ENCODE results near the gene PPBP.

DNA sequence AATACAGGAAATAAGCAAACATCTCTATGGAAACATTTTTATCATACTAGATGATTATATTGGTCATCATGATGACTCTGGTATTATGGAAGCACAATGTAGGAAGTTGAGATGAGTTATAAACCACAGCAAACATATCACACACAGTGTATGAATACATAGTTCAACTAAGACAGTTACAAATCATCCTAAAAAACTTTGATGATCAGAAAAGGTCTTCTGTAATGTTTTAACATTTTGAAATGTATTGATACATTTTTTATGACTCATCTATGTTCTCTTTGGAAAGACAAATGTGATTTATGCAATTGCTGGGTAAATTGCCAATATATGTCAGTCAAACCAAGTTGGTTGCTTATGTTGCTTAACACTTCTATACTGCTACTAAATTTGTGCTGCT, 45.7 kb upstream of the PPBP start:
- no peak for TF ChIP-seq POLR2A (IDR thresholded peaks at IDR 0.05)
- TF ChIP-seq, protein P1, sequence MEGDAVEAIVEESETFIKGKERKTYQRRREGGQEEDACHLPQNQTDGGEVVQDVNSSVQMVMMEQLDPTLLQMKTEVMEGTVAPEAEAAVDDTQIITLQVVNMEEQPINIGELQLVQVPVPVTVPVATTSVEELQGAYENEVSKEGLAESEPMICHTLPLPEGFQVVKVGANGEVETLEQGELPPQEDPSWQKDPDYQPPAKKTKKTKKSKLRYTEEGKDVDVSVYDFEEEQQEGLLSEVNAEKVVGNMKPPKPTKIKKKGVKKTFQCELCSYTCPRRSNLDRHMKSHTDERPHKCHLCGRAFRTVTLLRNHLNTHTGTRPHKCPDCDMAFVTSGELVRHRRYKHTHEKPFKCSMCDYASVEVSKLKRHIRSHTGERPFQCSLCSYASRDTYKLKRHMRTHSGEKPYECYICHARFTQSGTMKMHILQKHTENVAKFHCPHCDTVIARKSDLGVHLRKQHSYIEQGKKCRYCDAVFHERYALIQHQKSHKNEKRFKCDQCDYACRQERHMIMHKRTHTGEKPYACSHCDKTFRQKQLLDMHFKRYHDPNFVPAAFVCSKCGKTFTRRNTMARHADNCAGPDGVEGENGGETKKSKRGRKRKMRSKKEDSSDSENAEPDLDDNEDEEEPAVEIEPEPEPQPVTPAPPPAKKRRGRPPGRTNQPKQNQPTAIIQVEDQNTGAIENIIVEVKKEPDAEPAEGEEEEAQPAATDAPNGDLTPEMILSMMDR (IDR thresholded peaks at IDR 0.05 in 4 of 5, conservative IDR thresholded peaks at IDR 0.05 in 1 of 5), result no peak
